Heart left ventricle (tissue), 16 donors: ENCODE measurements around the gene FAM193B. TPM values are rescaled to one million over a fixed set of nuclear protein-coding genes. Genes with fewer than 3 reads are reported as not detected.
"Not testable (repeated sequence)": the region's sequence is repeated elsewhere in the genome, so short reads cannot be mapped to it uniquely, and the experiment has no call there.

Experiments
- ATAC-seq, 4 donors: fragments of 200-7000 bp; cut with Tn5 transposase; one replicate each; pipeline ENCODE4 v1.9.1; 2020 to 2022; ENCODE audit warnings: moderate library complexity in 4 of 4, mild to moderate bottlenecking in 3 of 4, moderate number of reproducible peaks in 1 of 4
- DNase-seq, 5 donors: peaks; one replicate each; pipeline ENCODE4 v3.0.0-alpha.2; 2020
- H3K27ac ChIP-seq, 12 donors: fragments of 200-600 bp; sonication (generic) in 4 of 12; one replicate each; pipeline versions ENCODE4 v1.5.0 to v1.8.0; 2016 to 2022; ENCODE audit warnings: mild to moderate bottlenecking in 2 of 12
- H3K27me3 ChIP-seq, 9 donors: fragments of 200-600 bp; sonication (generic) in 2 of 9; one replicate each; pipeline versions ENCODE4 v1.5.1 to v1.8.0; 2016 to 2022; ENCODE audit warnings: mild to moderate bottlenecking in 3 of 9
- H3K36me3 ChIP-seq, 9 donors: fragments of 200-600 bp; sonication (generic) in 2 of 9; one replicate each; pipeline versions ENCODE4 v1.5.0 to v1.8.0; 2018 to 2022; ENCODE audit warnings: mild to moderate bottlenecking in 2 of 9
- H3K4me1 ChIP-seq, 12 donors: fragments of 200-600 bp; sonication (generic) in 4 of 12; one replicate each; pipeline versions ENCODE4 v1.5.0 to v1.8.0; 2016 to 2022; ENCODE audit warnings: mild to moderate bottlenecking in 3 of 12
- H3K4me3 ChIP-seq, 12 donors: fragments of 200-600 bp; sonication (generic) in 4 of 12; one replicate each; pipeline versions ENCODE4 v1.5.0 to v1.8.0; 2017 to 2022; ENCODE audit warnings: mild to moderate bottlenecking in 9 of 12, moderate library complexity in 4 of 12
- H3K9me3 ChIP-seq, 12 donors: fragments of 200-600 bp; sonication (generic) in 4 of 12; one replicate each; pipeline versions ENCODE4 v1.5.0 to v1.8.0; 2016 to 2022; ENCODE audit warnings: mild to moderate bottlenecking in 1 of 12
- CTCF ChIP-seq, 12 donors: fragments of 200-600 bp; sonication (generic) in 4 of 12; IDR thresholded peaks; one replicate each; pipeline versions ENCODE4 v1.5.0 to v1.8.0; 2018 to 2022; ENCODE audit warnings: antibody characterized with exemption in 12 of 12, mild to moderate bottlenecking in 5 of 12
- POLR2A ChIP-seq, 2 donors: fragments of 450-650 bp; IDR thresholded peaks; one replicate each; pipeline ENCODE4 v1.6.1; 2017; ENCODE audit warnings: antibody characterized with exemption in 2 of 2, mild to moderate bottlenecking in 2 of 2, moderate library complexity in 2 of 2
- WGBS, 4 donors: extraction: QIAGEN DNeasy Blood & Tissue Kit in 2 of 4; methylation state at CpG; one replicate each; pipeline versions ENCODE4 v1.1.5 to v1.1.7; 2013 to 2018; 5-methylcytosine and 5-hydroxymethylcytosine counted together
- intact Hi-C, 10 donors: fragments of 100-400 bp; cut with DNase I; formaldehyde crosslinking; loops; one replicate each; pipeline versions ENCODE4 v1.11.1 to v1.14.2; 2022
- polyA plus RNA-seq, 2 donors: library from polyadenylated mRNA; stranded (reverse); fragments of 200-250 nt; gene quantifications; one replicate each; pipeline ENCODE4 v1.2.3, GENCODE V29; 2013
- total RNA-seq, 9 donors: library from RNA; depleted of rRNA in 2 of 9; stranded (reverse); fragments of >200 nt in 2 of 9; fragmentation: NEBNext Ultra II Directional in 3 of 9; extraction: Animal tissue kit (Norgen Biotek cat#: 25700) in 3 of 9; gene quantifications; one replicate each; pipeline versions ENCODE4 v1.1.0 to v1.2.4, GENCODE V29; 2016 to 2023
- donor health status: ischemic (EF 13 %, LVEDD 7.1; RV severe dilation, severe dysfunction).
- donor health status: healthy with polysubstance abuse.
- donor health status: DM: no; HTN: yes; CAD: no.
- donor health status: DM: no; HTN: no; CAD: no.
- donor health status: ischemic (EF 25% LVEDD 6.9; RV normal size, moderate dysfunction).
- donor health status: ischemic (EF 25% LVEDD 5.7; RV mildly dilated, moderate dysfunction).
- donor health status: healthy.
- donor health status: DM: yes; HTN: yes; CAD: no.
- donor health status: ischemic (EF 35%, LVEDD 5.7; RV mildly dilated, moderate dysfunction).
- donor health status: nonischemic (EF 11% LVEDD 7.7; RV severe dilation, severe dysfunction).
- donor health status: DM: yes; HTN: yes; CAD: no.
- donor health status: PGD.
- donor health status: ischemic (EF 29% LVEDD 5.4; RV normal size, mild dysfunction).
- donor health status: nonischemic (EF 23%, LVEDD 6.1; RV moderate dilation, normal function).

FAM193B gene
- total and polyA plus RNA-seq, 11 donors, result 13.1 to 58.9 (median 20.2) TPM

GRCh38 chr5:177565046-177565445, 10.7 kb upstream of the FAM193B start:
- no peak overlapping the region for H3K27ac ChIP-seq
- H3K9me3 ChIP-seq, result no peaks in the 10 kb centered on the region
- TF ChIP-seq POLR2A (IDR thresholded peaks at IDR 0.05) (no peak), CTCF (IDR thresholded peaks at IDR 0.05) (no peak)
- intact Hi-C loops, result no loop called here
- no peaks in the 10 kb centered on the region for H3K36me3 ChIP-seq
- ATAC-seq, result no peak
- H3K4me3 ChIP-seq, result no peak overlapping the region
- H3K27me3 ChIP-seq, result peaks cover 0 to 11% (median 0%) of the 10 kb centered on the region in 9 donors
- no peaks in the 10 kb centered on the region for H3K4me1 ChIP-seq
- DNase-seq, result no peak
- WGBS, 4 donors, result 78 to 83% (median 80%) methylated on average over 8 of the region's 8 CpGs

- not testable (repeated sequence) for DNase-seq, ATAC-seq, H3K9me3 ChIP-seq, H3K27me3 ChIP-seq, H3K4me3 ChIP-seq, H3K36me3 ChIP-seq, H3K27ac ChIP-seq
- intact Hi-C loops, result loop anchor here in 1 of 10 donors (5.0 kb wide), 1 partner anchor 33 kb away; the partner anchor contains the start of gene TMED9
- WGBS, 4 donors, result 50 to 60% (median 55%) methylated on average over 8 of the region's 8 CpGs
- H3K4me1 ChIP-seq, result peaks cover 0 to 11% (median 6%) of the 10 kb centered on the region in 12 donors
Measured at GRCh38 chr5:177559446-177559941, 5.1 kb upstream of the FAM193B start.

- H3K4me3 ChIP-seq, result no peak overlapping the region
- no peak overlapping the region for H3K27ac ChIP-seq
- WGBS, 4 donors, result 79 to 89% (median 84%) methylated on average over 5 of the region's 5 CpGs
- TF ChIP-seq POLR2A (IDR thresholded peaks at IDR 0.05), result no peak
- TF ChIP-seq CTCF (IDR thresholded peaks at IDR 0.05), result no peak
- ATAC-seq, result no peak
- no peak for DNase-seq
- no peaks in the 10 kb centered on the region for H3K27me3 ChIP-seq
- no peaks in the 10 kb centered on the region for H3K9me3 ChIP-seq
- intact Hi-C loops, result loop anchor here in 1 of 10 donors (5.0 kb wide), 1 partner anchor 35 kb away; the partner anchor contains the start of gene TMED9
- H3K4me1 ChIP-seq, result peaks cover 0 to 20% (median 14%) of the 10 kb centered on the region in 12 donors
- H3K36me3 ChIP-seq, result no peaks in the 10 kb centered on the region
Measured at GRCh38 chr5:177557796-177558195, 3.4 kb upstream of the FAM193B start.

- H3K4me3 ChIP-seq, result no peak overlapping the region
- DNase-seq (no peak), ATAC-seq (no peak)
- peaks cover 0 to 6% (median under 1%) of the 10 kb centered on the region in 9 donors for H3K36me3 ChIP-seq
- TF ChIP-seq CTCF (IDR thresholded peaks at IDR 0.05) (no peak), POLR2A (IDR thresholded peaks at IDR 0.05) (no peak)
- WGBS, 4 donors, result 49 to 69% (median 62%) methylated on average over 4 of the region's 4 CpGs
- no peaks in the 10 kb centered on the region for H3K9me3 ChIP-seq
- H3K4me1 ChIP-seq, result peaks cover 3 to 27% (median 20%) of the 10 kb centered on the region in 12 donors
- intact Hi-C loops, result loop anchor here in 1 of 10 donors (5.0 kb wide), 1 partner anchor 35 kb away; the partner anchor contains the start of gene TMED9
- no peak overlapping the region for H3K27ac ChIP-seq
- H3K27me3 ChIP-seq, result no peaks in the 10 kb centered on the region
Measured at GRCh38 chr5:177557041-177557647, 2.8 kb upstream of the FAM193B start.
